Right lobe of liver (tissue), 4 donors: ENCODE measurements around the gene MEIS2.

Experiments
- CTCF ChIP-seq, 4 donors: fragments of 200-600 bp in 3 of 4; fragments of 450-650 bp in 1 of 4; IDR thresholded peaks; one replicate each; pipeline versions ENCODE4 v1.5.1 to v1.8.0; 2016 to 2022; ENCODE audit warnings: antibody characterized with exemption in 4 of 4, mild to moderate bottlenecking in 2 of 4
- POLR2A ChIP-seq: fragments of 450-650 bp; IDR thresholded peaks from one replicate; pipeline ENCODE4 v1.6.1; 2017; ENCODE audit warnings: antibody characterized with exemption, mild to moderate bottlenecking
- donor health status: DM: no; HTN: no; CAD: no.
- donor health status: DM: no; HTN: no; CAD: no.
- donor health status: DM: no; HTN: yes; CAD: no.

DNA sequence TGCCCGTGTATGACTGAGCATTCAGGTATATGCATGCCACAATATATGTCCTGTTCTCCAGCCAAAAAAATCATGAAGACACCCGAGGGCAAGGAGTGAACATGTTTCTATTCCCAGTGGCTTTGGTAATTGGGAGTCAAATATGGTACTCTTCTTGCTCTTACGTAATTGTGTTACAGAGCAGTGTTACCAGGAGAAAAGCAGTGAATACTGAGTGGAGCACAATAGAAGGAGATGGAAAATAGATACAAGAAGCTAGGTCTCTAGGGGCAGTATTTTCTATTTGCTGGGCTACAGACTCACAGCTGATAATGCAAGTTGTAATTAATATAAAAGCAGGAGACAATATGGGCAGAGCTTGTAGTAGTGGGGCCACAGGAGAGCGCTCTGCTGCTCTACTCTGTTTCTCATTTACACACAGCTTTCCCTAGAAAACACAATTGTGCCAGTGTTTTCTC lies 13.2 kb downstream of the MEIS2 start:
- TF ChIP-seq CTCF (IDR thresholded peaks at IDR 0.05) (no peak), POLR2A (no peak)
